ENCODE measurements around the gene HGFAC.

HGFAC gene

GRCh38 chr4:3439391-3439790 is 2.4 kb upstream of the HGFAC start:
- no peak for DNase-seq (ENCODE audit: extremely low spot score, insufficient read length, low read depth)
- FAIRE-seq, result no peak

GRCh38 chr4:3440011-3440410 is 1.8 kb upstream of the HGFAC start:
- FAIRE-seq (no peak), DNase-seq (ENCODE audit: extremely low spot score, insufficient read length, low read depth) (no peak)

GRCh38 chr4:3440979-3441500 is 728 bp upstream of the HGFAC start:
- DNase-seq (ENCODE audit: extremely low spot score, insufficient read length, low read depth), result no peak
- no peak for FAIRE-seq

- no peak for FAIRE-seq
Measured at GRCh38 chr4:3442460-3442958, 741 bp downstream of the HGFAC start.

GRCh38 chr4:3442959-3443749 is 1.4 kb downstream of the HGFAC start:
- FAIRE-seq, result peak; percentile 60
- DNase-seq (ENCODE audit: extremely low spot score, insufficient read length, low read depth), result peak; percentile 87

More at GRCh38 chr4:3442460-3442958, 741 bp downstream of the HGFAC start:
- DNase-seq (ENCODE audit: extremely low spot score, insufficient read length, low read depth), result no peak

GRCh38 chr4:3443750-3444309 is 2.1 kb downstream of the HGFAC start:
- no peak for DNase-seq (ENCODE audit: extremely low spot score, insufficient read length, low read depth)
- no peak for FAIRE-seq

GRCh38 chr4:3444351-3445110 is 2.8 kb downstream of the HGFAC start:
- FAIRE-seq, result no peak

GRCh38 chr4:3445111-3445820 is 3.5 kb downstream of the HGFAC start:
- DNase-seq (ENCODE audit: extremely low spot score, insufficient read length, low read depth), result no peak
- FAIRE-seq, result no peak

More at GRCh38 chr4:3444351-3445110, 2.8 kb downstream of the HGFAC start:
- DNase-seq (ENCODE audit: extremely low spot score, insufficient read length, low read depth), result no peak

- no peak for DNase-seq (ENCODE audit: extremely low spot score, insufficient read length, low read depth)
- FAIRE-seq, result no peak
Measured at GRCh38 chr4:3445829-3446545, 4.2 kb downstream of the HGFAC start.

- DNase-seq (ENCODE audit: extremely low spot score, insufficient read length, low read depth) (no peak), FAIRE-seq (no peak)
Measured at GRCh38 chr4:3446631-3447320, 5.0 kb downstream of the HGFAC start.

GRCh38 chr4:3447431-3448395 is 5.9 kb downstream of the HGFAC start:
- FAIRE-seq (no peak), DNase-seq (ENCODE audit: extremely low spot score, insufficient read length, low read depth) (no peak)

GRCh38 chr4:3449047-3449573 is 7.3 kb downstream of the HGFAC start:
- DNase-seq (ENCODE audit: extremely low spot score, insufficient read length, low read depth), result no peak

GRCh38 chr4:3449574-3450534 is 8.1 kb downstream of the HGFAC start:
- FAIRE-seq, result no peak
- no peak for DNase-seq (ENCODE audit: extremely low spot score, insufficient read length, low read depth)

More at GRCh38 chr4:3449047-3449573, 7.3 kb downstream of the HGFAC start:
- no peak for FAIRE-seq

- no peak for FAIRE-seq
Measured at GRCh38 chr4:3450643-3451042, 8.9 kb downstream of the HGFAC start.

GRCh38 chr4:3451956-3452355 is 10.2 kb downstream of the HGFAC start:
- DNase-seq (ENCODE audit: extremely low spot score, insufficient read length, low read depth) (no peak), FAIRE-seq (no peak)

More at GRCh38 chr4:3450643-3451042, 8.9 kb downstream of the HGFAC start:
- no peak for DNase-seq (ENCODE audit: extremely low spot score, insufficient read length, low read depth)

GRCh38 chr4:3452376-3452775 is 10.6 kb downstream of the HGFAC start:
- FAIRE-seq (no peak), DNase-seq (ENCODE audit: extremely low spot score, insufficient read length, low read depth) (no peak)
